Esophagus muscularis mucosa (tissue), 4 donors: ENCODE results near the gene TMC5. TPM values are rescaled to one million over a fixed set of nuclear protein-coding genes. Genes with fewer than 3 reads are reported as not detected.

Source experiments
- DNase-seq: peaks from one replicate; pipeline ENCODE4 v3.0.0-alpha.2; 2017; ENCODE audit errors: extremely low spot score
- H3K27ac ChIP-seq, 4 donors: fragments of 200-600 bp; sonication (generic); replicated peaks in 1 of 4; 1 replicate in 3 of 4; 2 replicates in 1 of 4; pipeline ENCODE4 v1.5.1; 2016 to 2019; ENCODE audit warnings: mild to moderate bottlenecking in 1 of 4
- H3K27me3 ChIP-seq, 4 donors: fragments of 200-600 bp; sonication (generic); one replicate each; pipeline versions ENCODE4 v1.5.1 to v1.6.0; 2016 to 2019
- H3K36me3 ChIP-seq, 4 donors: fragments of 200-600 bp; sonication (generic); one replicate each; pipeline ENCODE4 v1.5.1; 2016 to 2019
- H3K4me1 ChIP-seq, 4 donors: fragments of 200-600 bp; sonication (generic); one replicate each; pipeline ENCODE4 v1.5.1; 2016 to 2019
- H3K4me3 ChIP-seq, 4 donors: fragments of 200-600 bp; sonication (generic); 1 replicate in 2 of 4; 2 replicates in 2 of 4; pipeline ENCODE4 v1.5.1; 2016 to 2019; ENCODE audit warnings: mild to moderate bottlenecking in 4 of 4, moderate library complexity in 1 of 4
- H3K9me3 ChIP-seq, 4 donors: fragments of 200-600 bp; sonication (generic); 1 replicate in 3 of 4; 2 replicates in 1 of 4; pipeline ENCODE4 v1.5.1; 2016 to 2019
- EP300 ChIP-seq: sonication (generic); formaldehyde crosslinking; IDR thresholded peaks from one replicate; pipeline ENCODE4 v1.6.1; 2017; ENCODE audit warnings: antibody characterized with exemption
- POLR2A ChIP-seq: fragments of 450-650 bp; IDR thresholded peaks from one replicate; pipeline ENCODE4 v1.6.1; 2017; ENCODE audit warnings: antibody characterized with exemption, moderate library complexity, mild to moderate bottlenecking, low read depth
- POLR2AphosphoS5 ChIP-seq, 2 donors: sonication (generic); formaldehyde crosslinking; IDR thresholded peaks; one replicate each; pipeline ENCODE4 v1.6.1; 2017; ENCODE audit warnings: antibody characterized with exemption in 2 of 2
- WGBS: methylation state at CpG from one replicate; pipeline ENCODE4 v1.1.5; 2018; 5-methylcytosine and 5-hydroxymethylcytosine counted together
- intact Hi-C: fragments of 100-400 bp; cut with DNase I; formaldehyde crosslinking; loops from one replicate; pipeline ENCODE4 v1.15.1; 2023
- total RNA-seq, 4 donors: library from RNA; depleted of rRNA; stranded (reverse); fragments of >200 nt; gene quantifications; one replicate each; pipeline versions ENCODE4 v1.1.0 to v1.2.1, GENCODE V29; 2016
- TF ChIP-seq, protein P1 (sequence below), 3 experiments: fragments of 200-600 bp in 2 of 3; fragments of 450-650 bp in 1 of 3; sonication (generic) in 2 of 3; IDR thresholded peaks; one replicate each; pipeline ENCODE4 v1.5.1; 2017 to 2019; ENCODE audit warnings: antibody characterized with exemption in 3 of 3, mild to moderate bottlenecking in 2 of 3, moderate library complexity in 1 of 3

The TMC5 gene
- total RNA-seq, 4 donors from 2014 or later, result under 0.01 to 0.42 (median 0.12) TPM

DNA sequence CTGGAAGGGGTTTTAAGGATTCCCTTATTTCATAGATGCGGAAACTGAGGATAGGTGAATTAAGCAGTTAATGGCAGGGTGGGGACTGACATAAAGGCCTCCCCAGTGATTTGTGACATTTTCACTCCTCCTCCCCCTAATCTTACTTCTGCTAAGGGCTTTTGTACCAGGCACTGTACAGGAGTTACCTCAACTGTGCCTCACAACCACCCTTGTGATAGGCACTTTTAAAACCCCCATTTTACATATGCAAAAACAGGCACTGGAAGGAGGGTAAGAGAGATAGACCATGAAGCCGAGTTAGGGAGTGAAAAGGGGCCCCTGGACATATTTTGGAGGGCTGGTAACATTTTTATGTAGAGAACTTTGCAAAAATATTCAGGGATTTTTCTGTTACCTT lies 105.1 kb downstream of the TMC5 start:
- Histone ChIP-seq H3K27ac (peak overlapping the region in 2 of 4 donors; percentile 93 to 97), H3K36me3 (peaks cover 0 to 2% (median under 1%) of the 10 kb centered on the region in 4 donors), H3K4me3 (no peak overlapping the region), H3K27me3 (no peaks in the 10 kb centered on the region), H3K4me1 (peaks cover 31 to 73% (median 63%) of the 10 kb centered on the region in 4 donors), H3K9me3 (no peaks in the 10 kb centered on the region)
- TF ChIP-seq POLR2AphosphoS5 (IDR thresholded peaks at IDR 0.05) (no peak), POLR2A (no peak), EP300 (no peak)
- TF ChIP-seq, protein P1, sequence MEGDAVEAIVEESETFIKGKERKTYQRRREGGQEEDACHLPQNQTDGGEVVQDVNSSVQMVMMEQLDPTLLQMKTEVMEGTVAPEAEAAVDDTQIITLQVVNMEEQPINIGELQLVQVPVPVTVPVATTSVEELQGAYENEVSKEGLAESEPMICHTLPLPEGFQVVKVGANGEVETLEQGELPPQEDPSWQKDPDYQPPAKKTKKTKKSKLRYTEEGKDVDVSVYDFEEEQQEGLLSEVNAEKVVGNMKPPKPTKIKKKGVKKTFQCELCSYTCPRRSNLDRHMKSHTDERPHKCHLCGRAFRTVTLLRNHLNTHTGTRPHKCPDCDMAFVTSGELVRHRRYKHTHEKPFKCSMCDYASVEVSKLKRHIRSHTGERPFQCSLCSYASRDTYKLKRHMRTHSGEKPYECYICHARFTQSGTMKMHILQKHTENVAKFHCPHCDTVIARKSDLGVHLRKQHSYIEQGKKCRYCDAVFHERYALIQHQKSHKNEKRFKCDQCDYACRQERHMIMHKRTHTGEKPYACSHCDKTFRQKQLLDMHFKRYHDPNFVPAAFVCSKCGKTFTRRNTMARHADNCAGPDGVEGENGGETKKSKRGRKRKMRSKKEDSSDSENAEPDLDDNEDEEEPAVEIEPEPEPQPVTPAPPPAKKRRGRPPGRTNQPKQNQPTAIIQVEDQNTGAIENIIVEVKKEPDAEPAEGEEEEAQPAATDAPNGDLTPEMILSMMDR (IDR thresholded peaks at IDR 0.05), result no peak
- no peak for DNase-seq
- WGBS, result 93% methylated on average over 2 of the region's 2 CpGs
- intact Hi-C loops, result loop anchor here (10.0 kb wide), 2 partner anchors 458 to 728 kb away; partner anchors contain the start of genes COQ7 and RPS15A

DNA sequence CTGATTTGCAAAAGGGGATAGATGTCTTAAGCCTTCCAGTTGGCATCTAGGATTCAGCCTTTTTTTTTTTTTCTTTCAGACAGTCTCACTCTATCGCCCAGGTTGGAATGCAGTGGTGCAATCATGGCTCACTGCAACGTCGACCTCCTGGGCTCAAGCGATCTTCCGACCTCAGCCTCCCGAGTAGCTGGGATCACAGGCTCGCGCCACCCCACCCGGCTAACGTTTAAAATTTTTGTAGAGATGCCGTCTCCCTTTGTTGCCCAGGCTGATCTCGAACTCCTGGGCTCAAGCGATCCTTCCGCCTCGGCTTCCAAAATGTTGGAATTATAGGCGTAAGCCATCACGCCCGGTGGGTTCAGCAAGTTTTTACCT lies 105.5 kb downstream of the TMC5 start:
- Histone ChIP-seq H3K4me1 (peaks cover 31 to 69% (median 61%) of the 10 kb centered on the region in 4 donors), H3K27me3 (no peaks in the 10 kb centered on the region), H3K36me3 (peaks cover 4 to 6% (median 5%) of the 10 kb centered on the region in 4 donors), H3K4me3 (peak overlapping the region; percentile 91 to 98 (median 96)), H3K27ac (no peak overlapping the region), H3K9me3 (no peaks in the 10 kb centered on the region)
- DNase-seq, result no peak
- intact Hi-C loops, result loop anchor here (10.0 kb wide), 2 partner anchors 458 to 728 kb away; partner anchors contain the start of genes COQ7 and RPS15A
- TF ChIP-seq POLR2A (no peak), POLR2AphosphoS5 (IDR thresholded peaks at IDR 0.05) (no peak), EP300 (no peak)
- TF ChIP-seq, protein P1 (IDR thresholded peaks at IDR 0.05), result no peak
- 79% methylated on average over 18 of the region's 18 CpGs for WGBS

GRCh38 chr16:19523559-19524355 lies 106.1 kb downstream of the TMC5 start, which contains the start of gene CCP110:
TSS of gene CCP110 (plus strand) at chr16:19523942. CDS start at chr16:19527882, 3,940 bp downstream.
- intact Hi-C loops, result loop anchor here (10.0 kb wide), 2 partner anchors 459 to 729 kb away; partner anchors contain the start of genes COQ7 and RPS15A
- H3K4me1 ChIP-seq, result peaks cover 31 to 63% (median 56%) of the 10 kb centered on the region in 4 donors

DNA sequence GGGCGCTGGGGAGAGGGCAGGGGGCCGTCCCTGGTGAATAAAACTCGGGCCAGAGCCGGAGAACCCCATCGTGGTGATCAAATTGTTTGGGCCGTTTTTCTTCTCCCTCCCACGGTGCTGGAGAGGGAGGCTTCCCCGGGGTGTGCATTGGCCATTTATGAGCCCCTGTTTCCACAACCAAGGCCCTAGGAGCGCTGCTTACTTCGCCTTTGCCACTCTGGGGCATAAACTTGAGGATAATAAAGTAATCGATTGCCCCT lies 106.6 kb downstream of the TMC5 start:
- DNase-seq, result no peak
- intact Hi-C loops, result loop anchor here (10.0 kb wide), 2 partner anchors 459 to 729 kb away; partner anchors contain the start of genes COQ7 and RPS15A
- H3K9me3 ChIP-seq, result no peaks in the 10 kb centered on the region
- H3K4me1 ChIP-seq, result peaks cover 27 to 58% (median 51%) of the 10 kb centered on the region in 4 donors
- peak overlapping the region; percentile 91 to 98 (median 96) for H3K4me3 ChIP-seq
- WGBS, result 0% methylated on average over 5 of the region's 11 CpGs
- no peaks in the 10 kb centered on the region for H3K27me3 ChIP-seq
- H3K36me3 ChIP-seq, result peaks cover 8 to 15% (median 13%) of the 10 kb centered on the region in 4 donors
- TF ChIP-seq POLR2A (no peak), POLR2AphosphoS5 (IDR thresholded peaks at IDR 0.05) (no peak), EP300 (no peak)
- H3K27ac ChIP-seq, result peak overlapping the region; percentile 72 to 82 (median 74)

More at GRCh38 chr16:19523559-19524355, 106.1 kb downstream of the TMC5 start, which contains the start of gene CCP110:
- H3K27me3 ChIP-seq, result no peaks in the 10 kb centered on the region
- 2% methylated on average over 25 of the region's 51 CpGs for WGBS
- TF ChIP-seq POLR2AphosphoS5 (IDR thresholded peaks at IDR 0.05) (peak; percentile 77 to 93), POLR2A (no peak)
- TF ChIP-seq, protein P1 (IDR thresholded peaks at IDR 0.05), result peak in 1 of 3 experiments; percentile 20
- no peaks in the 10 kb centered on the region for H3K9me3 ChIP-seq
- DNase-seq, result peak; percentile 98
- peak within 1 kb of the TSS; percentile 72 to 93 (median 79) for H3K27ac ChIP-seq
- H3K36me3 ChIP-seq, result peaks cover 8 to 12% (median 10%) of the 10 kb centered on the region in 4 donors
- peak within 1 kb of the TSS; percentile 91 to 98 (median 96) for H3K4me3 ChIP-seq
